Vagina (tissue), 2 donors: Measurements from ENCODE around the gene CRB1. TPM values are rescaled to one million over a fixed set of nuclear protein-coding genes. Genes with fewer than 3 reads are reported as not detected.

ENCODE experiments used
- DNase-seq, 2 donors: peaks; one replicate each; pipeline ENCODE4 v3.0.0-alpha.2; 2017; ENCODE audit errors: extremely low spot score in 2 of 2
- H3K27ac ChIP-seq: fragments of 200-600 bp; sonication (generic); one replicate; pipeline ENCODE4 v1.5.1; 2019
- H3K27me3 ChIP-seq: fragments of 200-600 bp; sonication (generic); one replicate; pipeline ENCODE4 v1.5.1; 2019
- H3K36me3 ChIP-seq, 2 donors: fragments of 200-600 bp; sonication (generic); one replicate each; pipeline ENCODE4 v1.5.1; 2017 to 2019
- H3K4me1 ChIP-seq: fragments of 200-600 bp; sonication (generic); one replicate; pipeline ENCODE4 v1.5.1; 2019
- H3K4me3 ChIP-seq, 2 donors: fragments of 200-600 bp; sonication (generic); 1 replicate in 1 of 2; 2 replicates in 1 of 2; pipeline ENCODE4 v1.5.1; 2016 to 2019
- H3K9me3 ChIP-seq: fragments of 200-600 bp; sonication (generic); one replicate; pipeline ENCODE4 v1.5.1; 2019
- POLR2A ChIP-seq, 2 donors: fragments of 450-650 bp; IDR thresholded peaks; one replicate each; pipeline ENCODE4 v1.6.1; 2017; ENCODE audit warnings: antibody characterized with exemption in 2 of 2, mild to moderate bottlenecking in 2 of 2, moderate library complexity in 2 of 2
- POLR2AphosphoS5 ChIP-seq, 2 donors: sonication (generic); formaldehyde crosslinking; IDR thresholded peaks; one replicate each; pipeline ENCODE4 v1.9.0; 2017; ENCODE audit warnings: antibody characterized with exemption in 2 of 2, mild to moderate bottlenecking in 2 of 2, low read depth in 1 of 2; ENCODE audit not compliant: insufficient read depth in 1 of 2
- intact Hi-C: fragments of 100-400 bp; cut with DNase I; formaldehyde crosslinking; loops from one replicate; pipeline ENCODE4 v1.15.1; 2023
- total RNA-seq: library from RNA; depleted of rRNA; stranded (reverse); fragments of >200 nt; gene quantifications from one replicate; pipeline ENCODE4 v1.2.3, GENCODE V29; 2016
- TF ChIP-seq, protein P1 (sequence below), 3 experiments: fragments of 450-650 bp in 2 of 3; fragments of 200-600 bp in 1 of 3; sonication (generic) in 1 of 3; IDR thresholded peaks; one replicate each; pipeline ENCODE4 v1.5.1; 2017 to 2019; ENCODE audit warnings: antibody characterized with exemption in 3 of 3, mild to moderate bottlenecking in 2 of 3, moderate library complexity in 2 of 3

CRB1 gene
- total RNA-seq, 1 donor from 2014 or later, result not detected

GRCh38 chr1:197429372-197429771, 161.3 kb downstream of the CRB1 start:
- intact Hi-C loops, result no loop called here
- no peak for DNase-seq
- Histone ChIP-seq H3K36me3 (no peaks in the 10 kb centered on the region), H3K4me3 (no peak overlapping the region), H3K9me3 (no peaks in the 10 kb centered on the region), H3K27me3 (no peaks in the 10 kb centered on the region), H3K4me1 (no peaks in the 10 kb centered on the region), H3K27ac (no peak overlapping the region)
- no peak for TF ChIP-seq POLR2A (IDR thresholded peaks at IDR 0.05)

GRCh38 chr1:197435224-197435623, 167.2 kb downstream of the CRB1 start:
- no peaks in the 10 kb centered on the region for H3K27me3 ChIP-seq
- TF ChIP-seq, protein P1, sequence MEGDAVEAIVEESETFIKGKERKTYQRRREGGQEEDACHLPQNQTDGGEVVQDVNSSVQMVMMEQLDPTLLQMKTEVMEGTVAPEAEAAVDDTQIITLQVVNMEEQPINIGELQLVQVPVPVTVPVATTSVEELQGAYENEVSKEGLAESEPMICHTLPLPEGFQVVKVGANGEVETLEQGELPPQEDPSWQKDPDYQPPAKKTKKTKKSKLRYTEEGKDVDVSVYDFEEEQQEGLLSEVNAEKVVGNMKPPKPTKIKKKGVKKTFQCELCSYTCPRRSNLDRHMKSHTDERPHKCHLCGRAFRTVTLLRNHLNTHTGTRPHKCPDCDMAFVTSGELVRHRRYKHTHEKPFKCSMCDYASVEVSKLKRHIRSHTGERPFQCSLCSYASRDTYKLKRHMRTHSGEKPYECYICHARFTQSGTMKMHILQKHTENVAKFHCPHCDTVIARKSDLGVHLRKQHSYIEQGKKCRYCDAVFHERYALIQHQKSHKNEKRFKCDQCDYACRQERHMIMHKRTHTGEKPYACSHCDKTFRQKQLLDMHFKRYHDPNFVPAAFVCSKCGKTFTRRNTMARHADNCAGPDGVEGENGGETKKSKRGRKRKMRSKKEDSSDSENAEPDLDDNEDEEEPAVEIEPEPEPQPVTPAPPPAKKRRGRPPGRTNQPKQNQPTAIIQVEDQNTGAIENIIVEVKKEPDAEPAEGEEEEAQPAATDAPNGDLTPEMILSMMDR (IDR thresholded peaks at IDR 0.05), result no peak
- TF ChIP-seq POLR2A (IDR thresholded peaks at IDR 0.05) (no peak), POLR2AphosphoS5 (IDR thresholded peaks at IDR 0.05; ENCODE audit: insufficient read depth in 1 of 2, low read depth in 1 of 2) (no peak)
- H3K4me1 ChIP-seq, result no peaks in the 10 kb centered on the region
- no peaks in the 10 kb centered on the region for H3K36me3 ChIP-seq
- DNase-seq, result no peak
- no peak overlapping the region for H3K4me3 ChIP-seq
- no peaks in the 10 kb centered on the region for H3K9me3 ChIP-seq
- no peak overlapping the region for H3K27ac ChIP-seq
- intact Hi-C loops, result no loop called here

DNA sequence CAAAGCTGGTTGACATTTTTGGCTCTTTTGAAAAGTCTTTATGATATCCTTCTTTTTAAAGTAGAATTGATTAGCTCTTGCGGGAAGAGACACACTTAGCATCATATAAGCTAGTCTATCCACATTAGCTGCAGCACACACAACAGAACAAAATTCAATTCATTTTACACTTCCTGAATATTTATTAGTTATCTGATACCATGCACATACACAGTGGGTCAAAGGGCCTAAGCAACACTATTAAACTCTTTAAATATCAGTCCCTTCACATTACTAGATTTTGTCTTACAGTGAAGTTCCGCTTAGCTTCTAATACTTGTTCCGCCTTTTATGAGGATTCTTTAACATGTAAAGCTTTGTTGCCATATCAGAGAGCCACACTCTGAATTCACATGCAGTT, 169.5 kb downstream of the CRB1 start:
- no peaks in the 10 kb centered on the region for H3K9me3 ChIP-seq
- intact Hi-C loops, result no loop called here
- no peak overlapping the region for H3K27ac ChIP-seq
- H3K36me3 ChIP-seq, result no peaks in the 10 kb centered on the region
- H3K4me3 ChIP-seq, result no peak overlapping the region
- H3K27me3 ChIP-seq, result no peaks in the 10 kb centered on the region
- DNase-seq, result no peak
- TF ChIP-seq POLR2AphosphoS5 (IDR thresholded peaks at IDR 0.05; ENCODE audit: insufficient read depth in 1 of 2, low read depth in 1 of 2), result no peak
- no peak for TF ChIP-seq POLR2A (IDR thresholded peaks at IDR 0.05)
- TF ChIP-seq, protein P1 (IDR thresholded peaks at IDR 0.05), result no peak
- no peaks in the 10 kb centered on the region for H3K4me1 ChIP-seq

GRCh38 chr1:197438010-197438790, 170.1 kb downstream of the CRB1 start:
- no peak overlapping the region for H3K27ac ChIP-seq
- H3K4me1 ChIP-seq, result no peaks in the 10 kb centered on the region
- intact Hi-C loops, result no loop called here
- no peaks in the 10 kb centered on the region for H3K9me3 ChIP-seq
- no peaks in the 10 kb centered on the region for H3K36me3 ChIP-seq
- H3K27me3 ChIP-seq, result no peaks in the 10 kb centered on the region
- TF ChIP-seq POLR2A (IDR thresholded peaks at IDR 0.05), result no peak
- TF ChIP-seq, protein P1 (IDR thresholded peaks at IDR 0.05), result no peak
- TF ChIP-seq POLR2AphosphoS5 (IDR thresholded peaks at IDR 0.05; ENCODE audit: insufficient read depth in 1 of 2, low read depth in 1 of 2), result no peak
- no peak overlapping the region for H3K4me3 ChIP-seq
- DNase-seq, result no peak

DNA sequence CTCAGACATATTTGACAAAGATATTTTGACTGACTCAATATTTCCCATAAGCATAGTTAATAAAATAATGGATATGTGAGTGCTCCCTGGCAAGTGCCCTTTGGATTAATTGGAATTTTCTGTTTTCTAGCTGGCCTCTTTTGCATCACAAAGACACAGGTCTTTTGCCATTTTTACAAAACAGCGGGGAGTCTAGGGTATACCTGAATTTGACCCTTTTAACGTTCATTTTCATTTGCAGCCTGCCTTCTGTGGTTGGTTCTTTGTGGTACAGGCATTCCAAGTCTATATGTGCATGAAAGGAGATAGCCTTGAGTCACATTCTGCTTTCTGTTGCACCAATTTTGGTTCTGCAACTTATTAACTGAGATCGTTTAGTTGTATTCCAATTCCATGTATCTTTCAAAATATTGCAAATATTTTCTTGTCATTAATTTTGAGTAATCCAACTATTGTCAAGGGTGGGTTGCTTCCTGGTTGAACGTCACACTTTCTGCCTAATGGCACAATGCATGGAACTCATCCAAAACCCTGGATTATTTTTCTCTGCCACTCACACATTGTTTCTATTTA, 171.7 kb downstream of the CRB1 start:
- no peak for DNase-seq
- H3K27me3 ChIP-seq, result no peaks in the 10 kb centered on the region
- H3K9me3 ChIP-seq, result no peaks in the 10 kb centered on the region
- intact Hi-C loops, result no loop called here
- H3K27ac ChIP-seq, result no peak overlapping the region
- TF ChIP-seq POLR2A (IDR thresholded peaks at IDR 0.05) (no peak), POLR2AphosphoS5 (IDR thresholded peaks at IDR 0.05; ENCODE audit: insufficient read depth in 1 of 2, low read depth in 1 of 2) (no peak)
- TF ChIP-seq, protein P1 (IDR thresholded peaks at IDR 0.05), result no peak
- H3K36me3 ChIP-seq, result no peaks in the 10 kb centered on the region
- no peak overlapping the region for H3K4me3 ChIP-seq
- H3K4me1 ChIP-seq, result no peaks in the 10 kb centered on the region
